Head of caudate nucleus (tissue), 42 donors: Measurements from ENCODE around the gene POFUT2.

Experiments used
- DNase-seq, 42 donors: peaks; one replicate each; pipeline versions ENCODE4 v3.0.0 to v3.0.0-alpha.2; 2020 to 2021; ENCODE audit warnings: mixed read lengths in 7 of 42
- intact Hi-C: fragments of 100-400 bp; cut with DNase I; formaldehyde crosslinking; loops from one replicate; pipeline ENCODE4 v1.15.0; 2022

POFUT2 gene

DNA sequence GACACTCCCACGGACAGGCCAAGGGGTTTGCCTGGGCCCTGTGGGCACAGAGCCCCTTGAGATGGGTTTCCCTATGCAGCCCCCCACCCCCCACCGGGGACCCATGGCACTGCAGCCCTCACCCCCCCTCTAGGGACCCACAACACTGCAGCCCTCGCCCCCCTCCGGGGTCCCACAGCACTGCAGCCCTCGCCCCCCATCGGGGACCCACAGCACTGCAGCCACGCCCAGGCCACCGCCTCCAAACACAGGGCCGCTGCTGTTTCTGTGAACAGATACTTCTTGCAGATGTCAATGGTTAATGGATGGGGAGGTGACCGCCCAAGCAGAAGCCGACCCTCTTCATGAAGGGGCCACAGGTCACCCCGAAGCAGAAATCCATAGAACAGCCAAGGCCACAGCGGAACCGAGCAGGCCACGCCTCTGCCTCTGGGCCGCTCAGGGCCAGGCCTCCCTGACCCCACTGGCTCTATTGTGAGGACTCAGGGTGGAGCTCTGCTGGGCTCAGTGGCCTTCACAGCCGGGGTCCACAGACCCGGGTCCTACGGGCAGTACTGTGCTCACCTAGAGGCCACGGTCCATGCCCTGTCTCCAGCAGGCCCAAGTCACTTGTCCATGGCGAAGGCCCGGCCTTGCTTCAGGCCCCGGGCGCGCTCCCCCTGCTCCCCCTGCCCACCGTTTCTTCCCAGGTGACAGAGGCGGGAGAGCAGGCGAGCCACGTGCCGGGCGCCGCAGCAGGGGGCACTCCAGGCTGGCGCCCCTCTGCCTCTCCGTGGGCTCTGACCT is 4.1 kb upstream of the POFUT2 start:
- intact Hi-C loops = loop anchor here (2.0 kb wide), 1 partner anchor 147 kb away; no protein-coding TSS in a partner anchor
- DNase-seq = peak in 6 of 42 donors; percentile 8 to 44 (median 30)

DNA sequence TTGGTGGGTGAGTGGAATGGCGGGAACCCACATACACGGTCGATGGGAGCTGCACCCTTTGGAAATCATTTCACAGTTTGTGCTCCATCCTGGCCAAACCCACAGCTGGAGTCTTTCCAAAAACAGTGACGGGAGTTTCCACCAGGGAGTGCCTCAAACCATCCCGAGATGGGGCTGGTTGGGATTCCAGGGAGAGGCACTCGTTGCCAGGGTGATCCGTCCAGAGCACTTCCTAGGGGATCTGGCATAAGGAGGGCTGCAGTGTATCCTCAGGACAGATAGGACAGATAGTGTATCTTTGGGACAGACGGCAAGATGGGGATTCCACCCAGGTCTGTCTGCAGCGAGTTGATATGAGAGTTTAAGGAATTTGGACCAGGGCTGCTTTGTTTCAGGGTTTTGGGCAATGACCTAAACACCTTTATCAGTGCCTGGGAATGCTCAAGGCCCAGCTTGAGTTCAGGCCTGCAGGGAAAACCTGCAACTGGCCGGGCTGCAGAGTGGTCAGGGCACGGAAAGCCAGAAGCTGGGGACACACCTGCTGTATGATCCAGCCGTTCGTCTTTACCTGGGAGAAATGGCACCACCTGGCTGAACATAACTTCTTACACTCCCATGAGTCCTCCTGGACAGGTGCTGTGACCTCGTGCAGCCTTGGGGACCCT is 3.4 kb upstream of the POFUT2 start:
- intact Hi-C loops = no loop called here
- peak in 8 of 42 donors; percentile 3 to 40 (median 20) for DNase-seq

DNA sequence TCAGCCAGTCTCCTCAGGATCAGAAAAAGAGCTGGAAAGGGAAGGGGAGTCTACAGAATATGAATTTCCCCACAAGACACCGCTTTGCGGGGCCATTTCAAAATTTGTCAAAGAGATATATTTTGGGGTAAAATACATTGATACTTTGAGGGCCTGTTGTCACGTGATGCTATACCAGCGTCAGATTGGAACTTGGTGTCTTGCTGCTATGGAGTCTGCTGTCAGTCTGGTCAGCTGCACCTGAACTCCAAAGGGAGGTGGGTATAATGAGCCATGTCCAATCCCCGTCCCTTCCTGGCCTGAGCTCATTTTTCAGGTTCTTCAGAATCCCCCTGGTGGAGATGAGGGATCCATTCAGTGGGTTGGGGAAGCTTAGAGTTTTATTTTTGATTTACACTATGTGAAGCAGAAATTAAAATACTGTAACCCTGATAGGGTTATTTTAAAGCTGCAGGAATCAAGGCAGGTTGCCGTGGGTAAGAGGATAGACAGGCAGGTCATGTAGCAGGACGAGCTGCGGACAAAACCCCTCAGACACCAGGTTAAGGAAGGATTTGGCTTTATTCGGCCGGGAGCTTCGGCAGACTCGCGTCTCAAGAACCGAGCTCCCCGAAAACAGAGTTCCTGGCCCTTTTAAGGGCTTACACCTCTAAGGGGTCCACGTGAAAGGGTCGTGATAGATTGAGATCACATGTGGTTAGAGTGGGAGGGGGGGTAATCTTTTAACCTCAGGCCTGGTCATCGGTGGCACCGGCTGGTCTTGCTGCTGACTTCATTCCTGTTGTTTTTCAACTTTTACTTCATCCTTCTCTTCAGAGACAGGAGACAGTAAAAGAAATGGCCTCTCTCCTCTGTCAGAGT is 2.2 kb upstream of the POFUT2 start:
- DNase-seq = peak in 10 of 42 donors; percentile 0 to 22 (median 10)
- intact Hi-C loops = no loop called here

DNA sequence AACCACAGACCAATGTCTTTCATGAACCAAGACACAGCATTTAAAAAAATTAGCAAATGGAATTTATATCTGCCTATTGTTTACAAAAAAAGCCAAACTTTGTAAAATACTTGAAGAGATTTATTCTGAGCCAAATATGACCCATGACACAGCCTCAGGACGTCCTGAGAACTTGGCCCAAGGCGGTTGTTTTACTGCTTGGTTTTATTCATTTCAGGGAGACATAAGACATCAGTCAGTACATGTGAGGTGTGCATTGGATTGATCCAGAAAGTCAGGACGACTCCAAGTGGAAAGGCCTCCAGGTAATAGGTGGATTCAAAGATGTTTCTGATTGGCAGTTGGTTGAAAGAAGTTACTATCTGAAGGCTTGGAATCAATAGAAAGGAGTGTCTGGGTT is 1.4 kb upstream of the POFUT2 start:
- peak in 5 of 42 donors; percentile 3 to 13 (median 8) for DNase-seq
- intact Hi-C loops = no loop called here

DNA sequence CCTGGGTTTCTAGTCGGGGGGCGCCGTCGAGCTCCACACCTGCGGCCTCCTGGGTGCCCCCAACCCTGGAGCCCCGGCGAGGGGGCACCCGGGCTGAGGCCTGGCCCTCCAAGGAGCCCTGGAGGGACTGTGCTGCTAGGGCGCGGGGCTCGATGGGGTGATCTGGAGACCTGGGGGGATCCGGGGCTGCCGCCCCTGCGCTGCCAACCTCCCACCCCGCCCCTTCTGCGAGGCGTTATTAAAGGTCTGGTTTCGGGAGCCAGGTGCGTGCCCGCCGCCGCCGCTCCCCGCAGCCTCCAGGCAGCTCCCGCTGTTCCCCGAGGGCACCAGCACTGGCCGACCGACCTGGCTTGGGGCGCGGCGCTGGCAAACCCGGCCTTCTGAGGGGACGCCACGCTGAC is 746 bp upstream of the POFUT2 start:
- DNase-seq = peak in 12 of 42 donors; percentile 10 to 52 (median 26)

DNA sequence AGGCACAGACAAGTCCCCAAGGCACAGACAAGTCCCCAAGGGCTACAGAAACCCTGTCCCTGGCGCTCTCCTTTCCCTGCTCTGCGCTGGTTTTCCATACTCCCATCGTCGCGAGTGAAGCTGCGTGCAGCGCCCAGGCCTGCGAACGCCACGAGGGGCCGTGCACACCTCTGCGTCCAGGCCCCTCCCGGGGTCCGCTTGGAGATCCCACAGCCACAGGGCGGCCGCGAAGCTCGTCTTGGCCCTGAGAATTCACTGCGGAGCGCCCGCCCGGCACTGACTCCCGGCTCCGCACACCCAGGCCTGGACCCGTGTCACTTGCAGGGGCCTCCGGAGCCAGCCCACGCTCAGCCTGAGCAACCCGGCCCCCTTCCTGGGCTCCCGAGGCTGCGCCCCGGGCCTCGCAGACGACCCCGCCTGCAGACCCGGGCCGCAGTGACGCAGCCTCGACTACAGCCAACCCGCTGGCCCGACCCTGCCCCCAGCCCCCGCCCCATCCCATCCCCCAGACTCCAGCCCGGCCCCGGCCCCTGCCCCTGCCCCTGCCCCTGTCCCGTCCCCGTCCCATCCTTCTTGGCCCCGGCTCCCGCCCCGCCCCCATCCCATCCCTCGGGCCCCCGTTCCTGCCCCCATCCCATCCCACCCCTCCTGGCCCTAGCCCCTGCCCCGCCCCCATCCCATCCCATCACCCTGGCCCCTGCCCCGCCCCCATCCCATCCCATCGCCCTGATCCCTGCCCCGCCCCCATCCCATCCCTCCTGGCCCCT is 841 bp downstream of the POFUT2 start:
- peak in 18 of 42 donors; percentile 6 to 42 (median 16) for DNase-seq

More for the DNA sequence above, 746 bp upstream of the POFUT2 start:
- intact Hi-C loops = no loop called here

DNA sequence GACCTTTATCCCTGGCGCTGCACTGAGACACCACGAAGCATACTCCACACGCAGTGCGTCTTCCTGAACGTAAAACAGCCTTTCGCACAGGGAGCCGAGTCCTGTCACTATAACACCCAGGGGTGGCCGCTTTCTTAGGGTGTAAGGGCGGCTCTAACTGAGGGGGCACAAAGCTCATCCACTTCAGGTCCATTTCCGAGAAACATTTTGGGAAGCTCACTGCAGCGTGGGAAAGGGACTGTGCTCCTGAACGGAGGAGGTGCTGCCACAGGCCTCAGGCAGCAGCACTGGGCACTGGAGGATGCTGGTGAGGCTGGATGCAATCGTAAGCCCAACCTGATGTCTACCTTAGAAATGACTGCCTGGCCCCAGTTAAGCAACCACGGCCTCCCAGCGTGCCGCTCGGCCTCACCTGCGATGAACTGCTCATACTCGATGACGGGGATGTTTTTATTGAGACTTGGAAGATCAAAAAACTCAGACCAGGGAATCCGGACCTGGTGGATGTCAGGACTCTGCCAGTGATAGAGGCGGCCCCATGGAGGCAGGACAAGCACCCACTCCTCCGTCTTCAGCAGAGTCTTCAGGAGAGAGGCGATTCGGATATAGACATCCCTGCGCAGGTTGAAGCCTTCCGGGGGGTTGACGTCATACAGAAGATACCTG is 2.3 kb downstream of the POFUT2 start:
- intact Hi-C loops = no loop called here
- peak in 11 of 42 donors; percentile 5 to 28 (median 11) for DNase-seq

More for the DNA sequence above, 841 bp downstream of the POFUT2 start:
- intact Hi-C loops = no loop called here

DNA sequence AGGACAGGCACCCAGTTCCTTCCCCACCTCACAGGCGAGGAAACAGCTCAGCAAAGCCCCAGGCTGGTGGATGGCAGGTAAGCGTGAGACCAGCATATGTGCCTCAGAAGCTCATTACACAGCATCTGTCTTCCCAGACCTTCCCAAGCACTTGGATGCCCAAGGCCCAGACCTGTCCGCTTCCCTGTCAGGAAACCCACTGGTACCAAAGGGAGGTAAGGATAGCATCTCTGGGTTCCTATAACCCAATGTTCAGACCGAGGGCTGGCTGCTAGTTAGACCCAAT is 3.3 kb downstream of the POFUT2 start:
- DNase-seq = peak in 4 of 42 donors; percentile 0 to 8 (median 4)
- intact Hi-C loops = no loop called here

DNA sequence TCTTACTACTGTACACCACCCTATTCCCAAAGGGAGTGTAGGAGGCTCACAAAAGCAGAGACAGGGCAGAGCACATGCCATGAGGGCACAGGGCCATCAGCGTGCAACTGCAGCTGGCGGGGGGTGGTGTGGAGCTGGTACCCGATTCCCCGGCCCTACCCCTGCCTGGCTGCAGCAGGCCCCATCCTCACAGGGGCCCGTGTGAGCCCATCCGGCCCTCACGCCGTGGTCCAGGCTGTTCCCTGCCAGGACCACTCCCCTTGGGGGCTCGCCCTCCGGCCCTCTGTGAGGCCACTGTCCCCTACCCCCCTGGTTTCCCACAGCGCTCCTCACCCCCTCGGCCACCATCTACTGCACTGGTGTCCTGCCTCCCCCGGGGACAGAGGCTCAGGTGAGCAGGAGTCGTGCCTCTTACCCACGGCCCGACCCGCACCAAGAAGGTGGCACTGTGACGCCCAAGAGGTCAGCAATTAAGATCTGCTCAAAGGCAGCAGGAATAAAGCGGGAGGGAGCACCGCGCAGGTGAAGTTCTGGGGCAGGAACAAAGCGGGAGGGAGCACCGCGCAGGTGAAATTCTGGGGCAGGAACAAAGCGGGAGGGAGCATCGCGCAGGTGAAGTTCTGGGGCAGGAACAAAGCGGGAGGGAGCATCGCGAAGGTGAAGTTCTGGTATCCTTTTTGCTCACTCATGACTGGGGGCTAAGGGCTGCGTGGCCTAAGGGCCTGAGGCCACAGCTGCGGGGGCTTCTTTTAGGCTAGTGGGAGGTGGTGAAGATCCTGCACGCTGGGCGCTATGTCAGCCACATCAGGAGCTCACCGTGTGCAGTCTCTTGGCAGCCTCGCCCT is 3.9 kb downstream of the POFUT2 start:
- intact Hi-C loops = no loop called here
- peak in 14 of 42 donors; percentile 4 to 34 (median 10) for DNase-seq

DNA sequence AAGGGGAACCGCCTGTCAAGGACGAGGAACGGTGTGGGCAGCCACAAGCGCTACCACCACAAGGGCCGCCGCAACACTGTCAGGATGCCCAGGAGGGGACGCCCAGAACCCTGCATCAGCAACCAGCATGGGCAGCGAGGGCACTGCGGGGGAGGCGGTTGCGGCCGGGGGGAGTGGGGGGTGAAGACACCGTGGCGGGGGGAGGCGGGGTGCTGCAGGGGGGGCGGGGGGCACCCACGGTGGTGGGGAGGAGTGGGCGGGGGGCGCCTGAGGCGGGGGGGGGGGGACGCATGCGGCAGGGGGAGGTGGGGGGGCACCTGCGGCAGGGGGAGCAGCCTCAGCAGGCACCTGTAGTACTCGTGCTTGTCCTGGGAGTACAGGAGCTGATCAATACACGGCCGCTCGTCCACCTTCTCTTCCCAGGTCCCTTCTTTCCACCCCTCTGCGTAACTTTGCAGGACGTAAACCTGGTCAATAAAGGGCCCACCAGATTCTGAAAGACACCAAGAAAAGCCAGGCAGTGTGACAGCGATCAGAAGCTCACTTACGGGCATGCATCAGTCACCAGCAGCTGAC is 4.6 kb downstream of the POFUT2 start:
- DNase-seq = peak in 11 of 42 donors; percentile 1 to 26 (median 9)
- intact Hi-C loops = no loop called here

DNA sequence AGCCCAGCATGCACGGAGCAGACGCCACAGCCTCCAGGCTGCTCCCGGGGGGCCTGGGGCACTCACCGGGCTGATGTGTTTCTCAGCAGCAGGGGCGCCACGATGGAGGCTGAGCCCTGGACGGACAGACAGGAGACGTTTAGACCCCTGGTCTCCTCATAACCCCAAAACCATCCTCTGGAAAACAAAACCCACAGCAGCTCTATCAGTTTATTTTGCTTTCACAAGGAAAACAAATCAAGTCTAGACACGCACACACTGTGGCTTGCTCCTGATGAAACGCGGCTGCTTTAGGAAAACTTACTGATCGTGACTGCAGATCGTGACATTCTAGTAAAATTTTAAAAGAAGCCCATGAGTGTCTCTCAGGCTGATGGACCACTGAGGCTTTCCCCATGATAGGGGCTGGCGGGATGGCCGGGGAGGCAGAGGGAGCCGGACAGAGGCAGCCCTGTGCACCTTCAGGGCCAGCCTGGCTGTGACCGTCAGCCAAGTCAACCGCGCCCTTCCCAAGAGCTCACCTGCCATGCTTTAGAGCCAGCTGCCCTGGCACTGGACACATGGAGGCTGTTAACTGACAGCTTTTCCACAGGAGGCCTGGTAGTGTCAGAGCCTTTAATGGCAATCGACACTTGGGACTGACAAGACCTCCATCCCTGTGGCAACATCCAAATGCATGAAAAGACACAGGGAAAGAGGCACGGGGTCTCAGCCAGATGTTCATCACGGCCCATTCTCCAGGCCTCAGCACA is 5.2 kb downstream of the POFUT2 start:
- intact Hi-C loops = no loop called here
- peak in 12 of 42 donors; percentile 1 to 26 (median 6) for DNase-seq

DNA sequence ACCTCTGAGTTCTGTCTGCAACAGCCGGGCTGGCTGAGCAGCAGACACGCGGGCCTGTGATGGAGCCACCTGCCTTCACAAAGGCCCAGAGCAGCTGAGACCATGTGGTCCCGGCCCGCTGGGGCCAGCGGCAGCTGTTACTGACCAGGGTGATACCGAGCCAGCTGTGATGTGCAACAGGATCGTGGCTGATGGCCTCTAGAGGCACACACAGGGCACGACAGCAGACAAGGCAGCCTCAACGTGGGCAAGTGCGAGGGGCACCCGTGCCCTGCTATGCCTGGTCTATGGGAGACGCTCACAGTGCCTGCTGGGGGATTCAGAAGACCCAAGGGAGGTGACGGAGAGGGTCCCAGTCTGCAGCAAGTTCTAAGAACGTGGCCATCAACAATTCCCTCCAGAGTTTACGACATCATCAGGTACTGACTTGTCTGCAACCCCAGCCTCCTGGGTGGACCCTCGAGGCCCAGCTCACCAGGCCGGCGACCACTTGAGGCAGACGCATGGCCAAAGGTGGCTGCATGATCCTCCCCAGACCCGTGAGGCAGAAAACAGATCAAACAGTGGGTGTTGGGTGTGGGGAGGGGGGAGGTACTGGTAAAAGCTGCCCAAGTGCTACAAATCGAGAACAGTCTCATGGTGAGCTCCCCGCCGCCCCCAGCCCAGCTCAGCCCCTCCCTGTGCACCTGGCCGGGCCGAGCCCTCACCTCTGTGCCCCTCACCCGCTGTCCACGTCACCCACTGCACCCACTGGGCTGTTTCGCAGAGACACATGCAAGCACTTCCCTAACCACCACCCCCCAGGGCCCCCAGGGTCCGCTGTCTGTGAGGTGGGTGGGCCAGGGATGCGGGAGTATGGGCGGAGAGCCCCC is 6.0 kb downstream of the POFUT2 start:
- peak in 26 of 42 donors; percentile 13 to 74 (median 46) for DNase-seq
- intact Hi-C loops = no loop called here

DNA sequence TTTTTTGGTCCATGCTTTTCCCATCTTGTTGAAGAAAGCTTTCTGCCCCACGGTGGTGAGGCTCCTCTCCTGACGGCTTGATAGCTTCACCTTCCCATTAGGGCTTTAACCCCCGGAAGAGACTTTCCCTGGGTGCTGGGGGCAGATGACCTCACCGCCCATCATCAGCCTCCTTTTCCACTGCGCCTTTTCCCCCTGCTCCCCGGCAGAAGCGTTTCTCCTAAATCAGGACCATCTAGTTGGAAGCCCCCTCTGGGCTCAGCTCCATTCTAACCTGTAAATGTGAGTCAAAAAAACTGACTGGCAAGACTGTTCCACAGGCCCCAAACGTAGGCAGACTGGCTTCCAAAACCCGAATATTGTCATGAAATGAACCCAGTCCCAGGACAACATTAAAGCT is 6.7 kb downstream of the POFUT2 start:
- DNase-seq = peak in 8 of 42 donors; percentile 0 to 17 (median 4)
- intact Hi-C loops = no loop called here

DNA sequence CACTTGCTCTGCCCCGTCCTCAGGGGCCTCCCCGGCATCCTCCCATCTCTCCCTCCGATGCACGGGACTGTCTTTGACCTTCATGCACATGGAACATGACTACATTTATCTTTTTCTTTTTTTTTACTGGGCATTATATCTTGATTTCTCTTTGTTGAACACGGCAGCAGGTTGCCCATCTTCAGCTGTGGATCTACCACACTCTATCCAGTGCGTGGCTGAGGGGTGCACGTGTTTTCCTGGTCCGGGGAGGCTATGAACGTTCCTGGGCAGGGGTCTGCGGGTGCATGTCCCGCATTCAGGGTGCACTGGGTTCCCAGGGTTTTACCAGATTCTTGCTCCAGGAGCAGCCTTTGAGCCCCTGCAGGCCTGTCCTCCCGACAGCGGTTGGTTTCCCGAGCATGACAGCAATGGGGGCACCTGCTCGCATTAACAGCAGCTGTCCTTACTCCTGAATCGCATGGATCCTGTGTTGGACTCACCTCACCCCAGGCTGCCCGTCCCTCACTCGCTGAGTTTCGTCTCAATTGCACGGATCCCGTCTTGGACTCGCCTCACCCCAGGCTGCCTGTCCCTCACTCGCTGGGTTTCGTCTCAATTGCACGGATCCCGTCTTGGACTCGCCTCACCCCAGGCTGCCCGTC is 7.4 kb downstream of the POFUT2 start:
- intact Hi-C loops = no loop called here
- DNase-seq = peak in 13 of 42 donors; percentile 1 to 33 (median 10)
